Measurements from ENCODE around the gene DOCK9.

DOCK9 gene

GRCh38 chr13:98795220-98795619, 182.6 kb downstream of the DOCK9 start:
- no peak for DNase-seq (ENCODE audit: low spot score)

- DNase-seq (ENCODE audit: low spot score): no peak
Observed at GRCh38 chr13:98794498-98794897, 183.4 kb downstream of the DOCK9 start.

GRCh38 chr13:98792785-98793495, 184.9 kb downstream of the DOCK9 start:
- DNase-seq (ENCODE audit: low spot score): no peak

- no peak for DNase-seq (ENCODE audit: low spot score)
Observed at GRCh38 chr13:98792321-98792720, 185.5 kb downstream of the DOCK9 start.

- no peak for DNase-seq (ENCODE audit: low spot score)
Observed at GRCh38 chr13:98791611-98792010, 186.3 kb downstream of the DOCK9 start.

- no peak for DNase-seq (ENCODE audit: low spot score)
Observed at GRCh38 chr13:98787996-98788395, 189.9 kb downstream of the DOCK9 start.

GRCh38 chr13:98787173-98787572, 190.7 kb downstream of the DOCK9 start:
- no peak for DNase-seq (ENCODE audit: low spot score)

GRCh38 chr13:98786023-98786422, 191.8 kb downstream of the DOCK9 start:
- DNase-seq (ENCODE audit: low spot score): no peak

GRCh38 chr13:98785405-98785804, 192.5 kb downstream of the DOCK9 start:
- no peak for DNase-seq (ENCODE audit: low spot score)

- DNase-seq (ENCODE audit: low spot score): no peak
Observed at GRCh38 chr13:98784666-98785065, 193.2 kb downstream of the DOCK9 start.

GRCh38 chr13:98783856-98784478, 193.9 kb downstream of the DOCK9 start:
- no peak for DNase-seq (ENCODE audit: low spot score)

- DNase-seq (ENCODE audit: low spot score): no peak
Observed at GRCh38 chr13:98782654-98783053, 195.2 kb downstream of the DOCK9 start.

GRCh38 chr13:98781905-98782304, 196.0 kb downstream of the DOCK9 start:
- DNase-seq (ENCODE audit: low spot score): no peak

GRCh38 chr13:98781470-98781869, 196.4 kb downstream of the DOCK9 start:
- no peak for DNase-seq (ENCODE audit: low spot score)

GRCh38 chr13:98781045-98781444, 196.8 kb downstream of the DOCK9 start:
- DNase-seq (ENCODE audit: low spot score): no peak

- no peak for DNase-seq (ENCODE audit: low spot score)
Observed at GRCh38 chr13:98780451-98780850, 197.4 kb downstream of the DOCK9 start.

GRCh38 chr13:98779695-98780094, 198.2 kb downstream of the DOCK9 start:
- no peak for DNase-seq (ENCODE audit: low spot score)

- DNase-seq (ENCODE audit: low spot score): no peak
Observed at GRCh38 chr13:98778749-98779148, 199.1 kb downstream of the DOCK9 start.

GRCh38 chr13:98776644-98777043, 201.2 kb downstream of the DOCK9 start:
- DNase-seq (ENCODE audit: low spot score): no peak

GRCh38 chr13:98775844-98776598, 201.8 kb downstream of the DOCK9 start:
- peak; percentile 84 for DNase-seq (ENCODE audit: low spot score)

GRCh38 chr13:98775386-98775785, 202.5 kb downstream of the DOCK9 start:
- no peak for DNase-seq (ENCODE audit: low spot score)

GRCh38 chr13:98774776-98775175, 203.1 kb downstream of the DOCK9 start:
- no peak for DNase-seq (ENCODE audit: low spot score)

GRCh38 chr13:98773921-98774320, 203.9 kb downstream of the DOCK9 start:
- DNase-seq (ENCODE audit: low spot score): no peak

Data from AG08396 (cell line).